Spleen (tissue), 11 donors: ENCODE results near the gene LIPK. TPM values are rescaled to one million over a fixed set of nuclear protein-coding genes. Genes with fewer than 3 reads are reported as not detected.

ENCODE experiments used
- DNase-seq: peaks from one replicate; pipeline ENCODE4 v3.0.0-alpha.2; 2020
- H3K27ac ChIP-seq, 8 donors: fragments of 200-600 bp; sonication (generic) in 7 of 8; 1 replicate in 4 of 8; 2 replicates in 4 of 8; pipeline versions ENCODE4 v1.5.0 to v1.8.0; 2016 to 2021; ENCODE audit warnings: inconsistent platforms in 4 of 8, mild to moderate bottlenecking in 4 of 8, moderate library complexity in 1 of 8
- H3K27me3 ChIP-seq, 7 donors: fragments of 200-600 bp; sonication (generic) in 6 of 7; replicated peaks in 1 of 7; 1 replicate in 4 of 7; 2 replicates in 3 of 7; pipeline versions ENCODE4 v1.5.0 to v1.8.0; 2016 to 2021; ENCODE audit warnings: inconsistent platforms in 3 of 7, mild to moderate bottlenecking in 1 of 7
- H3K36me3 ChIP-seq, 6 donors: fragments of 200-600 bp; sonication (generic) in 5 of 6; 1 replicate in 4 of 6; 2 replicates in 2 of 6; pipeline versions ENCODE4 v1.5.0 to v1.8.0; 2016 to 2021; ENCODE audit warnings: inconsistent platforms in 2 of 6
- H3K4me1 ChIP-seq, 6 donors: fragments of 200-600 bp; sonication (generic) in 5 of 6; 1 replicate in 3 of 6; 2 replicates in 3 of 6; pipeline versions ENCODE4 v1.5.0 to v1.8.0; 2016 to 2021; ENCODE audit warnings: inconsistent platforms in 3 of 6
- H3K4me3 ChIP-seq, 8 donors: fragments of 200-600 bp; sonication (generic) in 7 of 8; 1 replicate in 4 of 8; 2 replicates in 4 of 8; pipeline versions ENCODE4 v1.5.0 to v1.8.0; 2016 to 2021; ENCODE audit warnings: inconsistent platforms in 4 of 8, mild to moderate bottlenecking in 4 of 8, moderate library complexity in 2 of 8
- H3K9me3 ChIP-seq, 8 donors: fragments of 200-600 bp; sonication (generic) in 7 of 8; 1 replicate in 4 of 8; 2 replicates in 4 of 8; pipeline versions ENCODE4 v1.5.0 to v1.8.0; 2016 to 2021; ENCODE audit warnings: inconsistent platforms in 4 of 8
- CTCF ChIP-seq, 11 experiments: fragments of 200-600 bp in 7 of 11; fragments of 450-650 bp in 4 of 11; sonication (generic) in 4 of 11; IDR thresholded peaks in 8 of 11; conservative IDR thresholded peaks in 3 of 11; 1 replicate in 7 of 11; 2 replicates in 4 of 11; pipeline versions ENCODE4 v1.4.0 to v1.8.0; 2016 to 2021; ENCODE audit warnings: antibody characterized with exemption in 11 of 11, inconsistent platforms in 4 of 11, mild to moderate bottlenecking in 1 of 11
- POLR2A ChIP-seq, 3 donors: fragments of 450-650 bp; IDR thresholded peaks; one replicate each; pipeline ENCODE4 v1.5.1; 2017; ENCODE audit warnings: antibody characterized with exemption in 3 of 3, mild to moderate bottlenecking in 1 of 3
- POLR2AphosphoS5 ChIP-seq, 3 donors: sonication (generic); formaldehyde crosslinking; IDR thresholded peaks; one replicate each; pipeline ENCODE4 v1.5.1; 2017; ENCODE audit warnings: antibody characterized with exemption in 3 of 3
- WGBS, 5 donors: extraction: QIAGEN DNeasy Blood & Tissue Kit in 3 of 5; methylation state at CpG; one replicate each; pipeline versions ENCODE4 v1.1.5 to v1.1.7; 2013 to 2018; 5-methylcytosine and 5-hydroxymethylcytosine counted together
- intact Hi-C: fragments of 100-400 bp; cut with DNase I; formaldehyde crosslinking; loops from one replicate; pipeline ENCODE4 v1.15.0; 2023; ENCODE audit warnings: low total_unique reads
- polyA plus RNA-seq, 3 donors: library from polyadenylated mRNA; stranded (reverse); fragments of 200-250 nt; gene quantifications; one replicate each; pipeline ENCODE4 v1.2.1, GENCODE V29; 2013
- total RNA-seq, 7 donors: library from RNA; depleted of rRNA in 3 of 7; stranded (reverse); fragments of >200 nt in 3 of 7; fragmentation: NEBNext Ultra II Directional in 4 of 7; extraction: Animal tissue kit (Norgen Biotek cat#: 25700) in 4 of 7; gene quantifications; one replicate each; pipeline versions ENCODE4 v1.1.0 to v1.2.1, GENCODE V29; 2016 to 2021
- donor health status: healthy with polysubstance abuse.
- donor health status: DM: no; HTN: no; CAD: no; lungs with moderate emphysema.
- donor health status: DM: no; HTN: no; CAD: no.
- donor health status: Bipolar disorder and iron deficiency.
- donor health status: healthy.
- donor health status: DM: no; HTN: no; CAD: no.
- donor health status: DM: yes; HTN: yes; CAD: no.

LIPK gene
- total and polyA plus RNA-seq, 10 donors, result not detected

GRCh38 chr10:88744002-88744401 lies 38.0 kb downstream of the LIPK start:
- 71 to 93% (median 89%) methylated on average over 5 of the region's 5 CpGs for WGBS, 5 donors
- Histone ChIP-seq H3K27ac (no peak overlapping the region), H3K27me3 (peaks cover 0 to 12% (median 0%) of the 10 kb centered on the region in 7 donors), H3K36me3 (no peaks in the 10 kb centered on the region), H3K9me3 (peaks cover 0 to 24% (median 14%) of the 10 kb centered on the region in 8 donors), H3K4me1 (no peaks in the 10 kb centered on the region), H3K4me3 (no peak overlapping the region)
- TF ChIP-seq POLR2AphosphoS5 (IDR thresholded peaks at IDR 0.05), result no peak
- no peak for TF ChIP-seq POLR2A (IDR thresholded peaks at IDR 0.05)
- no peak for TF ChIP-seq CTCF (IDR thresholded peaks at IDR 0.05 in 8 of 11, conservative IDR thresholded peaks at IDR 0.05 in 3 of 11)
- intact Hi-C loops, result no loop called here
- no peak for DNase-seq

GRCh38 chr10:88745633-88746032 lies 39.6 kb downstream of the LIPK start:
- peaks cover 0 to 6% (median 0%) of the 10 kb centered on the region in 7 donors for H3K27me3 ChIP-seq
- H3K36me3 ChIP-seq, result no peaks in the 10 kb centered on the region
- no peak for DNase-seq
- no peaks in the 10 kb centered on the region for H3K4me1 ChIP-seq
- intact Hi-C loops, result no loop called here
- no peak for TF ChIP-seq POLR2A (IDR thresholded peaks at IDR 0.05)
- TF ChIP-seq CTCF (IDR thresholded peaks at IDR 0.05 in 8 of 11, conservative IDR thresholded peaks at IDR 0.05 in 3 of 11), result no peak
- TF ChIP-seq POLR2AphosphoS5 (IDR thresholded peaks at IDR 0.05), result no peak
- no peak overlapping the region for H3K4me3 ChIP-seq
- H3K27ac ChIP-seq, result no peak overlapping the region
- peaks cover 0 to 26% (median 16%) of the 10 kb centered on the region in 8 donors for H3K9me3 ChIP-seq
- 93 to 98% (median 94%) methylated on average over 1 of the region's 1 CpG for WGBS, 5 donors

GRCh38 chr10:88754287-88754686 lies 48.2 kb downstream of the LIPK start:
- no peak for TF ChIP-seq CTCF (IDR thresholded peaks at IDR 0.05 in 8 of 11, conservative IDR thresholded peaks at IDR 0.05 in 3 of 11)
- no peak for TF ChIP-seq POLR2AphosphoS5 (IDR thresholded peaks at IDR 0.05)
- no peak for TF ChIP-seq POLR2A (IDR thresholded peaks at IDR 0.05)
- no peak overlapping the region for H3K27ac ChIP-seq
- no peaks in the 10 kb centered on the region for H3K27me3 ChIP-seq
- H3K9me3 ChIP-seq, result peaks cover 0 to 2% (median 0%) of the 10 kb centered on the region in 8 donors
- no peak overlapping the region for H3K4me3 ChIP-seq
- H3K36me3 ChIP-seq, result no peaks in the 10 kb centered on the region
- intact Hi-C loops, result no loop called here
- H3K4me1 ChIP-seq, result no peaks in the 10 kb centered on the region
- no peak for DNase-seq

GRCh38 chr10:88755753-88756152 lies 49.7 kb downstream of the LIPK start:
- DNase-seq, result no peak
- Histone ChIP-seq H3K4me3 (no peak overlapping the region), H3K27me3 (no peaks in the 10 kb centered on the region), H3K36me3 (no peaks in the 10 kb centered on the region), H3K9me3 (no peaks in the 10 kb centered on the region), H3K4me1 (no peaks in the 10 kb centered on the region), H3K27ac (no peak overlapping the region)
- 22 to 40% (median 27%) methylated on average over 3 of the region's 3 CpGs for WGBS, 5 donors
- TF ChIP-seq CTCF (IDR thresholded peaks at IDR 0.05 in 8 of 11, conservative IDR thresholded peaks at IDR 0.05 in 3 of 11), result no peak
- TF ChIP-seq POLR2AphosphoS5 (IDR thresholded peaks at IDR 0.05), result no peak
- no peak for TF ChIP-seq POLR2A (IDR thresholded peaks at IDR 0.05)
- intact Hi-C loops, result no loop called here
